PFSK-1 (cell line): ENCODE data around the gene UBL3.

Source experiments
- FOXP2 ChIP-seq: optimal IDR thresholded peaks from 2 replicates; pipeline ENCODE3; 2011; ENCODE audit warnings: borderline replicate concordance, control low read depth, inconsistent platforms; ENCODE audit not compliant: insufficient read depth; ENCODE audit errors: extremely low read length, extremely low read depth
- POLR2AphosphoS5 ChIP-seq: IDR thresholded peaks from 2 replicates; pipeline ENCODE4 v1.6.1; 2012; ENCODE audit warnings: low read depth, mild to moderate bottlenecking, control low read depth, low read length, moderate library complexity
- REST ChIP-seq, 2 experiments: IDR thresholded peaks; 2 replicates each; pipeline versions ENCODE4 v1.6.1 to v1.8.0; 2011 to 2012; ENCODE audit warnings: low read depth in 2 of 2, low read length in 2 of 2, control low read depth in 1 of 2, inconsistent platforms in 1 of 2, mild to moderate bottlenecking in 1 of 2, moderate library complexity in 1 of 2; ENCODE audit not compliant: insufficient read depth in 1 of 2
- SIN3A ChIP-seq: IDR thresholded peaks from 2 replicates; pipeline ENCODE4 v1.6.1; 2012; ENCODE audit warnings: mild to moderate bottlenecking, low read length, moderate library complexity, borderline replicate concordance; ENCODE audit not compliant: insufficient read depth
- TAF1 ChIP-seq: IDR thresholded peaks from 2 replicates; pipeline ENCODE4 v1.6.1; 2012; ENCODE audit warnings: low read length, control low read depth, borderline replicate concordance; ENCODE audit not compliant: insufficient read depth

UBL3 gene

GRCh38 chr13:29791997-29792780, 58.2 kb downstream of the UBL3 start:
- no peak for TF ChIP-seq POLR2AphosphoS5
- TF ChIP-seq SIN3A = no peak
- no peak for TF ChIP-seq REST (IDR thresholded peaks at IDR 0.05; ENCODE audit: insufficient read depth in 1 of 2, low read depth in 2 of 2, low read length in 2 of 2)
- no peak for TF ChIP-seq FOXP2
- TF ChIP-seq TAF1 = no peak

- TF ChIP-seq POLR2AphosphoS5 (no peak), SIN3A (no peak), REST (IDR thresholded peaks at IDR 0.05; ENCODE audit: insufficient read depth in 1 of 2, low read depth in 2 of 2, low read length in 2 of 2) (no peak), TAF1 (no peak), FOXP2 (no peak)
Measured at GRCh38 chr13:29791508-29791907, 58.9 kb downstream of the UBL3 start.

GRCh38 chr13:29786698-29787097, 63.7 kb downstream of the UBL3 start:
- no peak for TF ChIP-seq FOXP2
- no peak for TF ChIP-seq SIN3A
- TF ChIP-seq TAF1 = no peak
- TF ChIP-seq POLR2AphosphoS5 = no peak
- no peak for TF ChIP-seq REST (IDR thresholded peaks at IDR 0.05; ENCODE audit: insufficient read depth in 1 of 2, low read depth in 2 of 2, low read length in 2 of 2)

- no peak for TF ChIP-seq REST (IDR thresholded peaks at IDR 0.05; ENCODE audit: insufficient read depth in 1 of 2, low read depth in 2 of 2, low read length in 2 of 2)
- TF ChIP-seq POLR2AphosphoS5 = no peak
- TF ChIP-seq TAF1 = no peak
- TF ChIP-seq SIN3A = no peak
- TF ChIP-seq FOXP2 = no peak
Measured at GRCh38 chr13:29785978-29786377, 64.4 kb downstream of the UBL3 start.

GRCh38 chr13:29782798-29783197, 67.6 kb downstream of the UBL3 start:
- TF ChIP-seq TAF1 = no peak
- TF ChIP-seq POLR2AphosphoS5 = no peak
- no peak for TF ChIP-seq REST (IDR thresholded peaks at IDR 0.05; ENCODE audit: insufficient read depth in 1 of 2, low read depth in 2 of 2, low read length in 2 of 2)
- no peak for TF ChIP-seq FOXP2
- no peak for TF ChIP-seq SIN3A
